C4-2B (cell line): Measurements from ENCODE around the gene FGD2.

Experiments
- CTCF ChIP-seq: fragments of 450-650 bp; conservative IDR thresholded peaks from 2 replicates; pipeline ENCODE4 v1.5.1; 2017; ENCODE audit warnings: mild to moderate bottlenecking
- ZFX ChIP-seq: fragments of 450-650 bp; IDR thresholded peaks from 2 replicates; pipeline ENCODE4 v1.6.1; 2017

GRCh38 chr6:37030599-37030998, 25.1 kb downstream of the FGD2 start:
- no peak for TF ChIP-seq CTCF
- TF ChIP-seq ZFX, result no peak
